DMS 273 (cell line): ENCODE results near the gene CSNK1D.
"Not testable (repeated sequence)": the region's sequence is repeated elsewhere in the genome, so short reads cannot be mapped to it uniquely, and the experiment has no call there.

Source experiments
- DNase-seq: peaks from one replicate; lab custom pipeline; 2025; ENCODE audit not compliant: unreplicated experiment; lab: John Stamatoyannopoulos, UW

The CSNK1D gene

DNA sequence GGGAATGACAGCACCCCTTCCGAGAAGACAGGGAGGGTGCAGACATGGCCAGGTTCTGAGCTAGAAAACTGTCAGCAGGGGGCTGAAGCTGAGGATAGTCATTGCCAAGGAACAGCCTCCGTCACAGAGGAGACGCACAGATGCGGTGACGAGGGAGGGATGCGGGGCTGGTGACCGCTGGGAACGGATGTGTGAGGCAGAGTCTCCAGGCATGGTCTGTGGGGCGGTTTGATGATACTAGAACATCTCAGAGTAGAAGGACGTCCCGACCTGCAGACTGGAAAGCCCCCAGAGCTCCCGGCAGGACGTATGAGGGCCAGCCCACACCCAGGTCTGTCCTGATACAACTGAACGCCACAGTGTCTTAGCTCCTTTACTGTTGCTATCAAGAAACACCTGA is 1.8 kb upstream of the CSNK1D start:
- DNase-seq: no peak

DNA sequence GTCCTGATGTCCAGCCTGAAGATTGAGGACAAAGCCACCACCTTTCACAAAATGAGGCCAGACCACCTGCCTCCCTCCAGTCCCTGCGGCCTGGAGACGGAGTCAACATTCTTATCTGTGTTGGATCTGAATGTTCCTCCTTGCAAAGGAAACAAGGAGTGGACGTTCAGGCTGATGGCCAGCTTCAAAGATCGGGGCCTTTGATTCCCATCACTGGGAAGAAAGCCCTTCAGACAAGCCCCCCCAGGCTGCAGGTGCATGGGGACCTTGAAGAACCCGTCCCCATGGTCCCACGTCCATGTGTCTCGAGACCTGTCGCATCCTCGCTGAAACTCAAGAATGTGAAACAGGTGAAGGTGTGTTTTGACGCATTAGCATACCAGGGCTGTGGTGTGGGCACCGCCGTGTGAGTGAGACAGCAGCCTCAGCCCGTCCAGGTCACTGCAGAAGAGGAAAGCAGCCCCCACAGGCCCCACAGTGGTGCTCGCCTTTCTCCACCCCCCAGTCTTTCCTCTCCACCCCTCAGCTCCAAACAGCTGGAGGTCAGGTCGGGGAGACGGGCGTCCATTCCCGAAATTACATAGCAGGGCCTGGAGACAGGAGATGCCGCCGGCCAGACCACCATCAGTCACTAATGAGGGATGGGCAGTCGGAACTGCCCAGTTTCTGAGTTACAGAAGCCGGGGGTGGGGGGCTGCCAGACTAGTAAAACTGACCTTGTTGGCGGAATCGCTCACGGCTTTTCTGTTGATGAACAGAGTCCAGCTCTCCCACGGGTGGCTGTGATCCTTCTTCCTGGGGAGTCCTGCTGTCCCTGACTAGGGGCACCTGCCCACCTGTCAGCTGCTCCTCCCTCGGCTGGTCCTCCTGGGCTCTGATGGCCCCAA is 877 bp upstream of the CSNK1D start:
- DNase-seq: no peak

- DNase-seq: peak; percentile 56
These were observed 789 bp downstream of the CSNK1D start for GRCh38 chr17:82272495-82273326.

DNA sequence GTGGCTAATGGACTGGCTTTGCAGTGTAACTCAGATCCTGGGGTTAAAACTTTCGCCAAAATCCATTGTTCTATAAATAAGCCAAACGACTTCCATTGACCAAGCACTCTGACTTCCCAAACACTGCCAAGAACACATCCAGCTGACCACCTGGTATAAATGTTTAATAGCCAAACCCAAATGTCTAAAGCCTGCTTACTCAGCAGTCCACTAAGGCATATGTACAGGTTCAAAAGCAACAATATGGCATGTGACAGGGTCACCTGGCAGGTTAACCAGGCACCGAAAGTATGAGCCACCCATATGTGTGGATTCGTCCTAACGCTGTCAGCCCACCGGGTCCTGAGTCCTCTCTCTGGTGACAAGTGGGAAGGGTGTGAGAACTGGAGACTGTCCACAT is 2.1 kb downstream of the CSNK1D start:
- DNase-seq: no peak

- DNase-seq: no peak
These were observed 2.8 kb downstream of the CSNK1D start for GRCh38 chr17:82270651-82271050.

DNA sequence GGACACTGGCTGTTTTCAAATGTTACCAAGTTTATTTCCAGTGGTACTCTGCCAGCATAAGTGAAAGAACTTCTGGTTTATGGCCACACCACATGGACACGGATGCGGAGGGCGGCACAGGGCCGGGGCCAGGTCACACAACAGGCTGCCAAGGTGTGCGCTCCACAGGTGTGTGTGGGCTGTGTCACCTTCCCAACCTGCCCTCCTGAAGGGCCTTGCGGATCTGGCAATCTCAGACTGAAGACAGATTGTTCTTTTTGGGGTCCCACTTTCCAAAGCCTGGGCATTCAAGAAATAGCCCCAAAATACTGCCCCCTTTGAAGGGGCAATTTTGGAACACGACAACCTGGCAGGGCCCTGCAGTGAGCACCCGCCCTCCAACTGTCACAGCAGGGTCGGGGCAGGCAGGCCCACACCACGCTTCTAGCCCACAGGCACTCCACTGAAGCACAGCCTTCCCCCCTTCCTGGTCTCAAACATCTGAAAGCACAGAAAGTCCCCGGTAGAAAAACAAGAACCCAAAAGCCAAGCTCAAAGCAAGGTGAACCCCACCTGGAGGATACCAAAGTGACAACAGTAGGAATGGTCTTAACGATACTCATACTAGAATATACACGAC is 3.5 kb downstream of the CSNK1D start:
- no peak for DNase-seq

DNA sequence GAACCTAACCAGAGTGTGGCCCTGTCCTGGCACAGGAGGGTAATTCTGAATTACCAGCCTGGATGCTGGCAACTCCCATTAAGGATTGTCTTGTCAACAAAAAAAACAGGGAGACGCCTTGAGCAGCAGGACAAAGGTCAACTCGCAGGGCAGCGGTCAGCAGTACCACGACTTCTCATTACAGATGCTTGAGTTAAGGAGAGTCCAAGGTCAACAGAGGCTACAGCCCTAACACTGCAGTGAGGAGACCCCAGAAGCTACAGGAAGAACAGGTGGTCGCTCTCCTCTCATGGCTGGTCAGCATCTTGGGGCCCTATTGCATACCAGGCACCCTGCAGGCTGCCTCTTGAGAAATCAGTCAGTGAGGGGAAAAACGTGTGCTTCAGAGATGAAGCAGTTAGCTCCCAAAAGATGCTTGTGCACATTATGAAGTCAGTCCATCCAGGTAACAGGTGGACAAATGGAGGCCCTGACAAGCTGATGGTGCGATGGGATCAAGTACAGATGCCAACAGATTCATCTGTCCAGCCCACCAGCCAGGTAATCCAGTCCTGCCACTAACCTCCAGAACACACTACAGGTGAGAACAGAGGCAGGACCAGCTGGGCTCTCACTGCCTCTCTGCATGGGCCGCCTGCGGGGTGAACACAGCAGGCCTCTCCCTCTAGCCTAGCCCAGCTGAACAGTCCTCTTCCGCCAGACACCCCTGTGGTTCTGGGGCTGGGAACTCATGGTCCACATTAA is 4.2 kb downstream of the CSNK1D start:
- DNase-seq: no peak

GRCh38 chr17:82267575-82268379 is 5.7 kb downstream of the CSNK1D start:
- DNase-seq: peak; percentile 51

DNA sequence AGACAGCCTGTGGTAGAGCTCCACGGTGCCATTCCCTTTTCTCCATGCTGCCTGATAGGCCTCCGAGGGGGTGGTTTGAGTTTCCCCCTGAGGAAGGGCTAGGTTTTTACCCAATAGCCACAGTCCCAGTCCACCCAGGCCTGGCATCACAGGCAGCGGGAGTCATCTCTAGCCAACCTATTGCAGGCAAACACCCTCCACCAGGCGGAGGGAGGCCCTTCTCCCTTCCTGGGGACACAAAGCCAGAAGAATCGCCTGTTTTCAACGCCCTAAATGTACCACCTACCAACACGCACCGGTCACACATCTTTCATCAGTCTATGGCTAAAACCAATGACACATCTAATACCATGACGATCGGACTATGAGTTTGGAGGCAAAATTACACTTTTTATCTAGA is 7.4 kb downstream of the CSNK1D start:
- DNase-seq: no peak

- DNase-seq: no peak
These were observed 9.9 kb downstream of the CSNK1D start for GRCh38 chr17:82263641-82264040.

- DNase-seq: no peak
These were observed 11.2 kb downstream of the CSNK1D start for GRCh38 chr17:82262344-82262743.

GRCh38 chr17:82259972-82260961 is 13.2 kb downstream of the CSNK1D start:
- not testable (repeated sequence) for DNase-seq

DNA sequence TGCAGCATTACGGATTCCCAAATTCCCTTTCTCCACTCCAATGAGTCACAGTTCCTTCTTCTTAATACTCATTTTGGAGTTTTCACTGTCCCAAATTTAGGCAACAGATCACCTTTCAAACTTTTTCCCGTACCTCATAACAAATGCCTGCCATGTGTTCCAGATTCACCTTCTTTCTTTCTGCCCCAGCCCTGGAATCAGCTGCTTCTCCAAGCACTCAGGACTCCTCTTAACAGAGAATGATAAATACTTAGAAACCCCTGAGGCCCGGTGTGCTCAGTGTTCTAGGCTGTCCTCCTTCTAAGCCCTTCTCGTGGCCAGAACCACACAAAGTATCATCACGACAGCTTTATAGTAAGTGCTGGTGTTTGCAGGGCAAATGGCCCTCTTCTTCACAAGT is 14.9 kb downstream of the CSNK1D start:
- DNase-seq: no peak

- DNase-seq: peak; percentile 76
These were observed 16.0 kb downstream of the CSNK1D start for GRCh38 chr17:82257473-82257872.

GRCh38 chr17:82256242-82256885 is 17.1 kb downstream of the CSNK1D start:
- no peak for DNase-seq

DNA sequence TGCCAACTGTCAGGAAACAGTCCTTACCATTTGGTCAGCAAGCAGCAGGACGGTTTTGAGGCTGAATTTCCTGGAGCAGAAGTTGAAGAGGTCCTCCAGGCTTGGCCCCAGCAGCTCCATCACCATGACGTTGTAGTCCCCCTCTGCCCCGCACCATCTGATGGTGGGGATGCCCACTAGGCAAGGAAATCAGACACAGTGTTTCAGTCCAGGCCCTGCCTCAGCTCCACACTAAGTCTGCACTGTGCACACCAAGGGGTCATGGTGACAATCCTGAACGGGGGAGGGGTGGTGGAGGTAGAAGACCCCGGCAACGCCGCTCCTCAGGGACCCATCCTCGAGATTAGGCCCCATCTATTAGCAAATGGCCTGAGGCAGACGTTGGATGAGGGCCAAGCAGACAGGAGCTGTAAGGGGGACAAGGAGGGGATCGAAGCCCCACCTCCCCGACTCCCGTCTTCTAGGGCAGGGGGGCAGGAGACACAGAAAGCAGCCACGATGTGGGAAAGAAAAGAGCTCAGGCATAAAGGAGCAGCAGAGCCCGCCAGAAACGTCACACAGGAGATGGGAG is 18.0 kb downstream of the CSNK1D start:
- no peak for DNase-seq

DNA sequence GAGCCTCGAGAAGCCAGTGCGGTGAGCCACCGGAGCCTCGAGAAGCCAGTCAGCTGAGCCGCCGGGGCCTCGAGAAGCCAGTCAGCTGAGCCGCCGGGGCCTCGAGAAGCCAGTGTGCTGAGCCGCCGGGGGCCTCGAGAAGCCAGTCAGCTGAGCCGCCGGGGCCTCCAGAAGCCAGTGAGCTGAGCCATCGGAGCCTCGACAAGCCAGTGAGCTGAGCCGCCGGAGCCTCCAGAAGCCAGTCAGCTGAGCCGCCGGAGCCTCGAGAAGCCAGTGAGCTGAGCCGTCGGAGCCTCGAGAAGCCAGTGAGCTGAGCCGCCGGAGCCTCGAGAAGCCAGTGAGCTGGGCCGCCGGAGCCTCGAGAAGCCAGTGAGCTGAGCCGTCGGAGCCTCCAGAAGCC is 18.8 kb downstream of the CSNK1D start:
- DNase-seq: not testable (repeated sequence)

GRCh38 chr17:82254096-82254495 is 19.4 kb downstream of the CSNK1D start:
- not testable (repeated sequence) for DNase-seq
